HCT116 (cell line): Measurements from ENCODE around the gene DPP10. TPM values are rescaled to one million over a fixed set of nuclear protein-coding genes. Genes with fewer than 3 reads are reported as not detected.

Experiments
- ATAC-seq: fragments of 200-7000 bp; cut with Tn5 transposase; 2 replicates; pipeline ENCODE4 v1.9.1; 2020; ENCODE audit warnings: mild to moderate bottlenecking, moderate library complexity
- BruUV-seq: library from RNA; stranded (reverse); fragments of 400-500 nt; replicated peaks from 2 replicates; lab custom pipeline; 2021; lab: Mats Ljungman, UMichigan
- CTCF ChIA-PET: fragments of 300-600 bp; sonication (Branson Sonifier 250); formaldehyde crosslinking; loops from one replicate; lab custom pipeline; 2021; ENCODE audit warnings: antibody characterized with exemption; lab: Charles Lee
- POLR2A ChIA-PET: fragments of 300-600, 350-600 bp; sonication (Branson Sonifier 250); formaldehyde crosslinking; loops from one replicate; lab custom pipeline; 2021; ENCODE audit warnings: antibody characterized with exemption; lab: Charles Lee
- RAD21 ChIA-PET, 2 experiments: fragments of 300-600 bp; sonication (Branson Sonifier 250); formaldehyde crosslinking; loops; one replicate each; lab custom pipeline; 2023; ENCODE audit warnings: low total read pairs in 2 of 2; ENCODE audit not compliant: uncharacterized antibody in 2 of 2, unreplicated experiment in 2 of 2, low non-redundant PET in 1 of 2; lab: Charles Lee
- DNase-seq: peaks from one replicate; pipeline ENCODE4 v3.0.0-alpha.2; 2010; ENCODE audit warnings: low read depth, low spot score
- H2AFZ ChIP-seq: fragments of 200-600 bp; shearing (Covaris generic), sonication (generic); 2 replicates; pipeline ENCODE4 v1.6.1; 2017; ENCODE audit warnings: low read depth, mixed run types, mixed read lengths, antibody characterized with exemption, low read length; ENCODE audit not compliant: poor library complexity, severe bottlenecking
- H3K27ac ChIP-seq: 2 replicates; pipeline ENCODE4 v1.5.1; 2012; ENCODE audit warnings: low read depth, low read length
- H3K27me3 ChIP-seq: fragments of 200-600 bp; sonication (generic); 2 replicates; pipeline ENCODE4 v1.6.1; 2016; ENCODE audit warnings: mixed run types, low read length, mixed read lengths; ENCODE audit not compliant: insufficient read depth
- H3K36me3 ChIP-seq, 2 experiments: fragments of 200-500 bp in 1 of 2; fragments of 200-600 bp in 1 of 2; sonication (Bioruptor generic) in 1 of 2; sonication (generic) in 1 of 2; 2 replicates each; pipeline versions ENCODE4 v1.5.1 to v1.6.1; 2014 to 2016; ENCODE audit warnings: low read length in 2 of 2, inconsistent platforms in 1 of 2, mixed read lengths in 1 of 2, mixed run types in 1 of 2; ENCODE audit not compliant: insufficient read depth in 2 of 2, control insufficient read depth in 1 of 2
- H3K4me1 ChIP-seq, 2 experiments: fragments of 200-600 bp in 1 of 2; sonication (generic) in 1 of 2; 2 replicates each; pipeline versions ENCODE4 v1.5.1 to v1.6.1; 2012 to 2017; ENCODE audit warnings: low read length in 2 of 2, inconsistent platforms in 1 of 2, mild to moderate bottlenecking in 1 of 2, mixed read lengths in 1 of 2, mixed run types in 1 of 2, moderate library complexity in 1 of 2; ENCODE audit not compliant: insufficient read depth in 2 of 2, control insufficient read depth in 1 of 2
- H3K4me2 ChIP-seq: fragments of 200-600 bp; sonication (generic); 2 replicates; pipeline ENCODE4 v1.6.1; 2017; ENCODE audit warnings: mixed run types, low read length, mixed read lengths
- H3K4me3 ChIP-seq, 2 experiments: fragments of 200-600 bp in 1 of 2; sonication (generic) in 1 of 2; replicated peaks in 1 of 2; 2 replicates each; pipeline ENCODE4 v1.5.1; 2011 to 2016; ENCODE audit warnings: low read length in 2 of 2, control low read depth in 1 of 2, low read depth in 1 of 2, mild to moderate bottlenecking in 1 of 2, mixed read lengths in 1 of 2, mixed run types in 1 of 2
- H3K79me2 ChIP-seq: fragments of 200-600 bp; sonication (generic); 2 replicates; pipeline ENCODE4 v1.6.1; 2017; ENCODE audit warnings: mild to moderate bottlenecking, mixed run types, low read length, moderate library complexity, mixed read lengths; ENCODE audit not compliant: insufficient read depth
- H3K9ac ChIP-seq: fragments of 200-600 bp; sonication (generic); 2 replicates; pipeline ENCODE4 v1.6.1; 2016; ENCODE audit warnings: low read length, mixed read lengths
- H3K9me2 ChIP-seq: fragments of 200-600 bp; sonication (generic), shearing (Covaris generic); 2 replicates; pipeline ENCODE4 v1.6.1; 2017; ENCODE audit warnings: mixed run types, mild to moderate bottlenecking, moderate library complexity; ENCODE audit not compliant: insufficient read depth
- H3K9me3 ChIP-seq, 2 experiments: fragments of 200-500 bp in 1 of 2; fragments of 200-600 bp in 1 of 2; sonication (Bioruptor generic) in 1 of 2; sonication (generic) in 1 of 2; 2 replicates each; pipeline ENCODE4 v1.6.1; 2014 to 2017; ENCODE audit warnings: low read length in 2 of 2, mixed read lengths in 2 of 2, inconsistent platforms in 1 of 2, low read depth in 1 of 2, mild to moderate bottlenecking in 1 of 2, mixed run types in 1 of 2, moderate library complexity in 1 of 2; ENCODE audit not compliant: control insufficient read depth in 1 of 2, insufficient read depth in 1 of 2
- H4K20me1 ChIP-seq: fragments of 200-600 bp; sonication (generic), shearing (Covaris generic); 2 replicates; pipeline ENCODE4 v1.6.1; 2017; ENCODE audit warnings: mixed run types, mild to moderate bottlenecking, moderate library complexity; ENCODE audit not compliant: insufficient read depth
- CEBPB ChIP-seq: IDR thresholded peaks from 2 replicates; pipeline ENCODE4 v1.6.1; 2012; ENCODE audit warnings: low read depth
- CTCF ChIP-seq, 3 experiments: fragments of 200-600 bp in 1 of 3; sonication (generic) in 1 of 3; IDR thresholded peaks in 2 of 3; conservative IDR thresholded peaks in 1 of 3; 2 replicates each; pipeline ENCODE4 v1.5.1; 2012 to 2017; ENCODE audit warnings: low read depth in 2 of 3, low read length in 2 of 3, antibody characterized with exemption in 1 of 3, borderline replicate concordance in 1 of 3, control low read depth in 1 of 3, mild to moderate bottlenecking in 1 of 3, mixed read lengths in 1 of 3, mixed run types in 1 of 3, moderate library complexity in 1 of 3; ENCODE audit not compliant: insufficient read depth in 1 of 3
- ELF1 ChIP-seq: IDR thresholded peaks from 2 replicates; pipeline ENCODE4 v1.6.1; 2012; ENCODE audit warnings: low read depth, borderline replicate concordance
- EZH2phosphoT487 ChIP-seq: fragments of 200-600 bp; IDR thresholded peaks from 2 replicates; pipeline ENCODE4 v1.6.1; 2018; ENCODE audit warnings: antibody characterized with exemption, borderline replicate concordance
- JUND ChIP-seq: IDR thresholded peaks from 2 replicates; pipeline ENCODE4 v1.6.1; 2012
- POLR2A ChIP-seq: IDR thresholded peaks from 2 replicates; pipeline ENCODE4 v1.7.0; 2011; ENCODE audit warnings: borderline replicate concordance; ENCODE audit not compliant: insufficient read depth, insufficient read length; ENCODE audit errors: extremely low read depth
- SIN3A ChIP-seq: IDR thresholded peaks from 2 replicates; pipeline ENCODE4 v1.6.1; 2012; ENCODE audit warnings: low read depth
- SP1 ChIP-seq: IDR thresholded peaks from 2 replicates; pipeline ENCODE4 v1.6.1; 2012; ENCODE audit warnings: low read depth
- TCF7L2 ChIP-seq: IDR thresholded peaks from 2 replicates; pipeline ENCODE4 v1.7.0; 2011; ENCODE audit warnings: borderline replicate concordance, inconsistent platforms; ENCODE audit not compliant: insufficient read depth, insufficient read length; ENCODE audit errors: extremely low read depth
- ZBTB33 ChIP-seq: IDR thresholded peaks from 2 replicates; pipeline ENCODE4 v1.6.1; 2011; ENCODE audit warnings: mild to moderate bottlenecking, low read length, moderate library complexity; ENCODE audit not compliant: insufficient replicate concordance; ENCODE audit errors: extremely low read depth
- intact Hi-C: fragments of 100-400 bp; cut with micrococcal nuclease; formaldehyde crosslinking; loops from 2 replicates; pipeline ENCODE4 v1.10.0; 2022
- total RNA-seq: library from RNA; stranded (reverse); gene quantifications from one replicate; pipeline ENCODE4 v1.2.1, GENCODE V29; 2021; ENCODE audit not compliant: unreplicated experiment
- TF ChIP-seq, protein P1 (sequence below): IDR thresholded peaks from 2 replicates; pipeline ENCODE4 v1.6.1; 2012

Gene DPP10
- total RNA-seq, 1 experiment from 2014 or later, result not detected

DNA sequence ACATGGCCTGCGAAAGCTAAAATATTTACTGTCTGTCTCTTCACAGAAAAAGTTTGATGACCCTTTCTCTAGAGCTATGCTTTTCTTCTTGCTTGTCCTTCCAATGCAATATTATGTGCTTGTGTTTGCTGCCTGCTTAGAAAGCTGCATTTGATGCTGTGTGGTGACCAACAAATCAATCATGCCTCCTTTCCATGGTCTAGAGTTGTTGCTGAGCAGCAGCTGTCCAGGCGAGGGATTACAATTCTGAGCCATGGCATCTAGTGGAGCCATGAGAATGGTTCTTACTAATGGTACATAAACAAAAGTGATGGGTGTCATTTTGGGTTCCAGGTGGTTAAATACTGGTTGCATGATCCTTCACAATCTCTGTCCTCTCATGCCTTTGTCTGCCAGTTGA lies 1142.1 kb downstream of the DPP10 start:
- no peaks in the 10 kb centered on the region for H3K79me2 ChIP-seq
- no peak overlapping the region for H3K9ac ChIP-seq
- no TSS peak for BruUV-seq
- H3K27ac ChIP-seq, result no peak overlapping the region
- no peak overlapping the region for H3K4me3 ChIP-seq
- intact Hi-C loops, result no loop called here
- ATAC-seq, result no peak
- H3K4me1 ChIP-seq, result no peaks in the 10 kb centered on the region
- no peak for TF ChIP-seq POLR2A
- TF ChIP-seq CEBPB, result no peak
- ChIA-PET POLR2A (no interaction called here), CTCF (no interaction called here), RAD21 (no interaction called here)
- no peaks in the 10 kb centered on the region for H4K20me1 ChIP-seq
- H2AFZ ChIP-seq, result no peak overlapping the region
- no peak overlapping the region for H3K4me2 ChIP-seq
- DNase-seq, result no peak
- no peaks in the 10 kb centered on the region for H3K9me2 ChIP-seq
- H3K27me3 ChIP-seq, result no peaks in the 10 kb centered on the region
- H3K36me3 ChIP-seq, result no peaks in the 10 kb centered on the region
- peaks cover 6 to 20% of the 10 kb centered on the region in 2 experiments; a peak in 2 of 4 replicates for H3K9me3 ChIP-seq

- Histone ChIP-seq H3K4me1 (no peaks in the 10 kb centered on the region), H2AFZ (no peak overlapping the region), H3K27ac (no peak overlapping the region), H3K36me3 (no peaks in the 10 kb centered on the region), H3K4me2 (no peak overlapping the region), H4K20me1 (no peaks in the 10 kb centered on the region), H3K9ac (no peak overlapping the region), H3K4me3 (no peak overlapping the region), H3K9me2 (no peaks in the 10 kb centered on the region), H3K79me2 (no peaks in the 10 kb centered on the region), H3K9me3 (peaks cover 12 to 20% of the 10 kb centered on the region in 2 experiments; a peak in 3 of 4 replicates), H3K27me3 (no peaks in the 10 kb centered on the region)
- no peak for ATAC-seq
- TF ChIP-seq, protein P1, sequence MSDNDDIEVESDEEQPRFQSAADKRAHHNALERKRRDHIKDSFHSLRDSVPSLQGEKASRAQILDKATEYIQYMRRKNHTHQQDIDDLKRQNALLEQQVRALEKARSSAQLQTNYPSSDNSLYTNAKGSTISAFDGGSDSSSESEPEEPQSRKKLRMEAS, result no peak
- TF ChIP-seq CTCF (IDR thresholded peaks at IDR 0.05 in 2 of 3, conservative IDR thresholded peaks at IDR 0.05 in 1 of 3; ENCODE audit: borderline replicate concordance in 1 of 3, insufficient read depth in 1 of 3, low read depth in 2 of 3, low read length in 2 of 3), result no peak
- TF ChIP-seq JUND, result no peak
- TF ChIP-seq TCF7L2, result no peak
- no peak for TF ChIP-seq POLR2A
- no peak for TF ChIP-seq SP1
- no peak for TF ChIP-seq EZH2phosphoT487
- no peak for TF ChIP-seq SIN3A
- TF ChIP-seq ELF1, result no peak
- no peak for TF ChIP-seq ZBTB33
- ChIA-PET CTCF (no interaction called here), POLR2A (no interaction called here), RAD21 (no interaction called here)
- DNase-seq, result no peak
- BruUV-seq, result no TSS peak
- intact Hi-C loops, result no loop called here
These were observed 1154.4 kb downstream of the DPP10 start for GRCh38 chr2:115596659-115597375.
